Neural progenitor cell (in vitro differentiated cells): ENCODE results near the gene PPP2R2B. TPM values are rescaled to one million over a fixed set of nuclear protein-coding genes. Genes with fewer than 3 reads are reported as not detected.

Source experiments
- DNase-seq: peaks from one replicate; pipeline ENCODE4 v3.0.0-alpha.2; 2016; ENCODE audit warnings: low spot score
- H2AFZ ChIP-seq: fragments of 200-600 bp; sonication (generic); replicated peaks from 2 replicates; pipeline ENCODE4 v1.6.1; 2016; ENCODE audit warnings: antibody characterized with exemption
- H3F3A ChIP-seq: fragments of 200-600 bp; sonication (generic); 2 replicates; pipeline ENCODE4 v1.6.1; 2016; ENCODE audit warnings: antibody characterized with exemption, low read depth
- H3K27ac ChIP-seq: fragments of 200-600 bp; sonication (generic); 2 replicates; pipeline ENCODE4 v1.5.1; 2016; ENCODE audit warnings: mild to moderate bottlenecking
- H3K27me3 ChIP-seq: fragments of 200-600 bp; sonication (generic); 2 replicates; pipeline ENCODE4 v1.6.1; 2016; ENCODE audit warnings: mild to moderate bottlenecking, moderate library complexity
- H3K36me3 ChIP-seq: fragments of 200-600 bp; sonication (generic); 2 replicates; pipeline ENCODE4 v1.5.1; 2016
- H3K4me1 ChIP-seq: fragments of 200-600 bp; sonication (generic); 2 replicates; pipeline ENCODE4 v1.6.1; 2016; ENCODE audit warnings: mixed run types
- H3K4me2 ChIP-seq: fragments of 200-600 bp; sonication (generic); 2 replicates; pipeline ENCODE4 v1.6.1; 2016
- H3K4me3 ChIP-seq: fragments of 200-600 bp; sonication (generic); 2 replicates; pipeline ENCODE4 v1.5.1; 2016
- H3K79me2 ChIP-seq: fragments of 200-600 bp; sonication (generic); 2 replicates; pipeline ENCODE4 v1.6.1; 2016; ENCODE audit warnings: low read depth
- H3K9ac ChIP-seq: fragments of 200-600 bp; sonication (generic); 2 replicates; pipeline ENCODE4 v1.6.1; 2016
- H3K9me3 ChIP-seq: fragments of 200-600 bp; sonication (generic); 2 replicates; pipeline ENCODE4 v1.5.1; 2016; ENCODE audit warnings: low read depth
- H4K20me1 ChIP-seq: fragments of 200-600 bp; sonication (generic); 2 replicates; pipeline ENCODE4 v1.6.1; 2016; ENCODE audit warnings: low read depth
- H3K27ac Mint-ChIP-seq: 3 replicates; pipeline ENCODE4 v1.8.0; 2021; ENCODE audit warnings: mixed read lengths
- H3K27me3 Mint-ChIP-seq: 2 replicates; pipeline ENCODE4 v1.8.0; 2022; ENCODE audit warnings: low read depth, mild to moderate bottlenecking, inconsistent platforms, moderate library complexity, mixed read lengths; ENCODE audit not compliant: insufficient read depth
- H3K36me3 Mint-ChIP-seq: 3 replicates; pipeline ENCODE4 v1.8.0; 2021; ENCODE audit warnings: mixed read lengths
- H3K4me1 Mint-ChIP-seq: 3 replicates; pipeline ENCODE4 v1.8.0; 2021; ENCODE audit warnings: mixed read lengths
- H3K4me3 Mint-ChIP-seq: 3 replicates; pipeline ENCODE4 v1.8.0; 2021; ENCODE audit warnings: mild to moderate bottlenecking, moderate library complexity, mixed read lengths
- H3K9me3 Mint-ChIP-seq: 3 replicates; pipeline ENCODE4 v1.8.0; 2020; ENCODE audit warnings: mixed read lengths
- CTCF ChIP-seq: fragments of 200-600 bp; sonication (generic); IDR thresholded peaks from 2 replicates; pipeline ENCODE4 v1.5.1; 2017; ENCODE audit warnings: antibody characterized with exemption, mild to moderate bottlenecking
- EZH2 ChIP-seq: fragments of 200-600 bp; sonication (generic); IDR thresholded peaks from 2 replicates; pipeline ENCODE4 v1.6.1; 2017; ENCODE audit warnings: antibody characterized with exemption, mild to moderate bottlenecking, moderate library complexity
- EZH2phosphoT487 ChIP-seq: fragments of 200-600 bp; sonication (generic); IDR thresholded peaks from 2 replicates; pipeline ENCODE4 v1.6.1; 2017; ENCODE audit warnings: antibody characterized with exemption
- total RNA-seq: library from RNA; depleted of rRNA; stranded (reverse); fragments of >200 nt; gene quantifications from 2 replicates; pipeline ENCODE4 v1.2.3, GENCODE V29; 2015; ENCODE audit warnings: low replicate concordance

Gene PPP2R2B
- total RNA-seq, 1 donor from 2014 or later = 26.6 TPM

GRCh38 chr5:146698651-146699050 lies 179.9 kb downstream of the PPP2R2B start:
- H3K36me3 ChIP-seq = peaks cover 5% of the 10 kb centered on the region
- peaks cover 43% of the 10 kb centered on the region for H3K4me1 ChIP-seq
- Mint-ChIP-seq H3K27me3 (no peaks in the 10 kb centered on the region), H3K36me3 (no peaks in the 10 kb centered on the region), H3K9me3 (no peaks in the 10 kb centered on the region), H3K27ac (no peak overlapping the region), H3K4me1 (peaks cover 20% of the 10 kb centered on the region), H3K4me3 (no peak overlapping the region)
- no peaks in the 10 kb centered on the region for H3K27me3 ChIP-seq
- no peaks in the 10 kb centered on the region for H3K79me2 ChIP-seq
- TF ChIP-seq EZH2 = no peak
- no peak for TF ChIP-seq CTCF
- TF ChIP-seq EZH2phosphoT487 = no peak
- H3K9me3 ChIP-seq = no peaks in the 10 kb centered on the region
- H3K27ac ChIP-seq = no peak overlapping the region
- no peak overlapping the region for H3K9ac ChIP-seq
- no peak for DNase-seq
- H3F3A ChIP-seq = peaks cover 7% of the 10 kb centered on the region
- H3K4me2 ChIP-seq = no peak overlapping the region
- no peak overlapping the region for H2AFZ ChIP-seq
- H4K20me1 ChIP-seq = no peaks in the 10 kb centered on the region
- no peak overlapping the region for H3K4me3 ChIP-seq

GRCh38 chr5:146697211-146697610 lies 181.3 kb downstream of the PPP2R2B start:
- no peaks in the 10 kb centered on the region for H3K9me3 Mint-ChIP-seq

GRCh38 chr5:146695646-146696045 lies 182.9 kb downstream of the PPP2R2B start:
- no peak for DNase-seq
- H3K27ac Mint-ChIP-seq = no peak overlapping the region
- H4K20me1 ChIP-seq = no peaks in the 10 kb centered on the region
- peaks cover 5% of the 10 kb centered on the region for H3K36me3 ChIP-seq
- no peaks in the 10 kb centered on the region for H3K27me3 ChIP-seq
- peaks cover 2% of the 10 kb centered on the region for H3K27me3 Mint-ChIP-seq
- no peak overlapping the region for H3K27ac ChIP-seq
- TF ChIP-seq CTCF = no peak
- TF ChIP-seq EZH2 = no peak
- no peak for TF ChIP-seq EZH2phosphoT487
- H3K4me2 ChIP-seq = no peak overlapping the region
- no peak overlapping the region for H3K4me3 ChIP-seq
- no peaks in the 10 kb centered on the region for H3K9me3 Mint-ChIP-seq
- H3K4me1 ChIP-seq = peaks cover 20% of the 10 kb centered on the region
- H3K4me3 Mint-ChIP-seq = no peak overlapping the region
- H3K4me1 Mint-ChIP-seq = peaks cover 11% of the 10 kb centered on the region
- no peak overlapping the region for H2AFZ ChIP-seq
- no peaks in the 10 kb centered on the region for H3K36me3 Mint-ChIP-seq
- no peak overlapping the region for H3K9ac ChIP-seq
- H3K9me3 ChIP-seq = no peaks in the 10 kb centered on the region
- H3K79me2 ChIP-seq = no peaks in the 10 kb centered on the region
- peaks cover 7% of the 10 kb centered on the region for H3F3A ChIP-seq

More at GRCh38 chr5:146697211-146697610, 181.3 kb downstream of the PPP2R2B start:
- Histone ChIP-seq H3K4me1 (peaks cover 36% of the 10 kb centered on the region), H3F3A (peaks cover 7% of the 10 kb centered on the region), H4K20me1 (no peaks in the 10 kb centered on the region), H3K36me3 (peaks cover 5% of the 10 kb centered on the region), H3K9me3 (no peaks in the 10 kb centered on the region), H3K4me3 (no peak overlapping the region), H3K9ac (no peak overlapping the region), H3K79me2 (no peaks in the 10 kb centered on the region), H3K27me3 (no peaks in the 10 kb centered on the region), H3K27ac (no peak overlapping the region), H2AFZ (no peak overlapping the region), H3K4me2 (no peak overlapping the region)
- TF ChIP-seq EZH2 = no peak
- TF ChIP-seq CTCF = no peak
- no peak for TF ChIP-seq EZH2phosphoT487
- Mint-ChIP-seq H3K36me3 (no peaks in the 10 kb centered on the region), H3K27me3 (no peaks in the 10 kb centered on the region), H3K4me1 (peaks cover 20% of the 10 kb centered on the region), H3K4me3 (no peak overlapping the region), H3K27ac (no peak overlapping the region)
- no peak for DNase-seq
